IMR-90 (cell line): ENCODE results near the gene EEPD1. TPM values are rescaled to one million over a fixed set of nuclear protein-coding genes. Genes with fewer than 3 reads are reported as not detected.

Experiments
- ATAC-seq: fragments of 200-7000 bp; cut with Tn5 transposase; 2 replicates; pipeline ENCODE4 v1.9.1; 2020; ENCODE audit warnings: low read depth, mild to moderate bottlenecking, moderate library complexity
- BruUV-seq: library from RNA; stranded (reverse); fragments of 400-500 nt; replicated peaks from 2 replicates; lab custom pipeline; 2021; lab: Mats Ljungman, UMichigan
- CTCF ChIA-PET: fragments of 300-600 bp; formaldehyde crosslinking; extraction: SDS; loops from one replicate; lab custom pipeline; 2021; ENCODE audit warnings: antibody characterized with exemption; lab: Yijun Ruan, JAX
- POLR2A ChIA-PET: fragments of 300-600 bp; sonication (Branson Sonifier 250); formaldehyde crosslinking; loops from one replicate; lab custom pipeline; 2022; ENCODE audit warnings: antibody characterized with exemption; ENCODE audit not compliant: unreplicated experiment; lab: Charles Lee
- DNase-seq: peaks from one replicate; pipeline ENCODE4 v3.0.0; 2013
- H2AFZ ChIP-seq: replicated peaks from 2 replicates; pipeline ENCODE3; 2013; ENCODE audit warnings: low read length, mild to moderate bottlenecking; ENCODE audit not compliant: poor library complexity
- H2AK5ac ChIP-seq: 2 replicates; pipeline ENCODE4 v1.6.1; 2013; ENCODE audit warnings: low read depth, low read length, inconsistent platforms
- H2AK9ac ChIP-seq: replicated peaks from 2 replicates; pipeline ENCODE3; 2013; ENCODE audit warnings: mild to moderate bottlenecking, low read depth, low read length, moderate library complexity; ENCODE audit not compliant: poor library complexity
- H2BK120ac ChIP-seq: 2 replicates; pipeline ENCODE4 v1.6.1; 2013; ENCODE audit warnings: low read depth, low read length, inconsistent platforms
- H2BK15ac ChIP-seq: 3 replicates; pipeline ENCODE4 v1.6.1; 2013; ENCODE audit warnings: low read depth, low read length, inconsistent platforms
- H2BK20ac ChIP-seq: 2 replicates; pipeline ENCODE4 v1.6.1; 2013; ENCODE audit warnings: low read depth, mild to moderate bottlenecking, inconsistent platforms, low read length, moderate library complexity
- H2BK5ac ChIP-seq: 2 replicates; pipeline ENCODE4 v1.6.1; 2013; ENCODE audit warnings: mild to moderate bottlenecking, low read depth, low read length, inconsistent platforms; ENCODE audit not compliant: poor library complexity, severe bottlenecking
- H3K14ac ChIP-seq: replicated peaks from 2 replicates; pipeline ENCODE4 v1.6.1; 2013; ENCODE audit warnings: low read depth, low read length, inconsistent platforms
- H3K18ac ChIP-seq: 2 replicates; pipeline ENCODE4 v1.6.1; 2013; ENCODE audit warnings: low read depth, low read length, control low read depth
- H3K23ac ChIP-seq: 2 replicates; pipeline ENCODE4 v1.6.1; 2013; ENCODE audit warnings: low read depth, low read length, inconsistent platforms
- H3K27ac ChIP-seq: 2 replicates; pipeline ENCODE4 v1.5.1; 2013; ENCODE audit warnings: mild to moderate bottlenecking, control low read depth, low read length; ENCODE audit not compliant: insufficient read depth
- H3K27me3 ChIP-seq: 2 replicates; pipeline ENCODE4 v1.6.1; 2013; ENCODE audit warnings: low read length; ENCODE audit not compliant: control insufficient read depth, insufficient read depth
- H3K36me3 ChIP-seq: 2 replicates; pipeline ENCODE4 v1.6.1; 2013; ENCODE audit warnings: low read length, mixed read lengths; ENCODE audit not compliant: control insufficient read depth, insufficient read depth
- H3K4ac ChIP-seq: 2 replicates; pipeline ENCODE4 v1.6.1; 2013; ENCODE audit warnings: low read depth, low read length, inconsistent platforms
- H3K4me1 ChIP-seq: 2 replicates; pipeline ENCODE4 v1.6.1; 2013; ENCODE audit warnings: low read length, mixed read lengths; ENCODE audit not compliant: control insufficient read depth, insufficient read depth
- H3K4me2 ChIP-seq: 2 replicates; pipeline ENCODE4 v1.6.1; 2013; ENCODE audit warnings: low read depth, mild to moderate bottlenecking, control low read depth, low read length, moderate library complexity
- H3K4me3 ChIP-seq: 2 replicates; pipeline ENCODE4 v1.5.1; 2013; ENCODE audit warnings: low read depth, mild to moderate bottlenecking, control low read depth, low read length, moderate library complexity; ENCODE audit not compliant: insufficient read depth
- H3K56ac ChIP-seq: 2 replicates; pipeline ENCODE4 v1.6.1; 2013; ENCODE audit warnings: low read length, inconsistent platforms; ENCODE audit not compliant: insufficient read depth; ENCODE audit errors: extremely low read depth
- H3K79me1 ChIP-seq, 2 experiments: 2 replicates each; pipeline ENCODE4 v1.6.1; 2013; ENCODE audit warnings: low read length in 2 of 2, inconsistent platforms in 1 of 2, low read depth in 1 of 2
- H3K9ac ChIP-seq: 2 replicates; pipeline ENCODE4 v1.6.1; 2013; ENCODE audit warnings: low read depth, low read length, control low read depth
- H3K9me1 ChIP-seq: 2 replicates; pipeline ENCODE4 v1.6.1; 2013; ENCODE audit warnings: low read length, inconsistent platforms; ENCODE audit not compliant: insufficient read depth
- H3K9me3 ChIP-seq: 2 replicates; pipeline ENCODE4 v1.6.1; 2013; ENCODE audit warnings: low read length; ENCODE audit not compliant: control insufficient read depth, insufficient read depth
- H4K20me1 ChIP-seq: 2 replicates; pipeline ENCODE4 v1.6.1; 2013; ENCODE audit warnings: low read length, inconsistent platforms; ENCODE audit not compliant: insufficient read depth
- H4K5ac ChIP-seq: 2 replicates; pipeline ENCODE4 v1.6.1; 2013; ENCODE audit warnings: mild to moderate bottlenecking, low read depth, low read length, control low read depth
- H4K8ac ChIP-seq, 2 experiments: 2 replicates each; pipeline ENCODE4 v1.6.1; 2013; ENCODE audit warnings: low read depth in 2 of 2, low read length in 2 of 2, control low read depth in 1 of 2, inconsistent platforms in 1 of 2
- H4K91ac ChIP-seq: 2 replicates; pipeline ENCODE4 v1.6.1; 2013; ENCODE audit warnings: low read depth, low read length, inconsistent platforms; ENCODE audit not compliant: insufficient read depth
- BHLHE40 ChIP-seq: fragments of 150-350 bp; IDR thresholded peaks from 2 replicates; pipeline ENCODE4 v1.6.1; 2016; ENCODE audit warnings: mild to moderate bottlenecking, low read depth, low read length
- CEBPB ChIP-seq: IDR thresholded peaks from 2 replicates; pipeline ENCODE4 v1.6.1; 2012; ENCODE audit warnings: low read depth, low read length, improper control_type of control experiment
- CHD1 ChIP-seq: IDR thresholded peaks from 2 replicates; pipeline ENCODE4 v1.6.1; 2012; ENCODE audit warnings: low read depth, low read length, improper control_type of control experiment
- ELK1 ChIP-seq: fragments of 150-350 bp; IDR thresholded peaks from 2 replicates; pipeline ENCODE4 v1.6.1; 2016; ENCODE audit warnings: low read depth, mild to moderate bottlenecking, low read length, moderate library complexity, borderline replicate concordance
- FOS ChIP-seq: fragments of 150-350 bp; IDR thresholded peaks from 2 replicates; pipeline ENCODE4 v1.6.1; 2016; ENCODE audit warnings: low read depth, low read length
- MAFK ChIP-seq: IDR thresholded peaks from 2 replicates; pipeline ENCODE4 v1.6.1; 2012; ENCODE audit warnings: low read depth, low read length, improper control_type of control experiment
- MAZ ChIP-seq: IDR thresholded peaks from 2 replicates; pipeline ENCODE4 v1.6.1; 2012; ENCODE audit warnings: low read depth, mild to moderate bottlenecking, low read length, improper control_type of control experiment, moderate library complexity, borderline replicate concordance
- MXI1 ChIP-seq: IDR thresholded peaks from 2 replicates; pipeline ENCODE4 v1.6.1; 2012; ENCODE audit warnings: low read depth, mild to moderate bottlenecking, low read length, moderate library complexity, borderline replicate concordance
- NFE2L2 ChIP-seq: fragments of 150-350 bp; IDR thresholded peaks from 2 replicates; pipeline ENCODE4 v1.6.1; 2016; ENCODE audit warnings: low read depth, mild to moderate bottlenecking, low read length
- POLR2A ChIP-seq: IDR thresholded peaks from 2 replicates; pipeline ENCODE4 v1.6.1; 2012; ENCODE audit warnings: mild to moderate bottlenecking, low read depth, low read length
- RAD21 ChIP-seq: IDR thresholded peaks from 2 replicates; pipeline ENCODE4 v1.6.1; 2012; ENCODE audit warnings: low read length, improper control_type of control experiment
- RCOR1 ChIP-seq: IDR thresholded peaks from 2 replicates; pipeline ENCODE4 v1.6.1; 2012; ENCODE audit warnings: mild to moderate bottlenecking, low read length, improper control_type of control experiment; ENCODE audit not compliant: insufficient replicate concordance
- SMC3 ChIP-seq: fragments of 150-350 bp; IDR thresholded peaks from 2 replicates; pipeline ENCODE4 v1.6.1; 2016; ENCODE audit warnings: low read depth, mild to moderate bottlenecking, antibody characterized with exemption, low read length, moderate library complexity
- USF2 ChIP-seq: fragments of 150-350 bp; IDR thresholded peaks from 2 replicates; pipeline ENCODE4 v1.6.1; 2017; ENCODE audit warnings: mild to moderate bottlenecking, antibody characterized with exemption, low read length, low read depth
- WGBS, 2 experiments: methylation state at CpG; one replicate each; pipeline versions ENCODE4 v1.1.5 to v1.1.7; 2013; ENCODE audit warnings: missing lambda C conversion rate in 2 of 2; ENCODE audit not compliant: insufficient read length in 1 of 2; ENCODE audit errors: extremely low coverage in 2 of 2; 5-methylcytosine and 5-hydroxymethylcytosine counted together
- dilution Hi-C: fragments of 300-500 bp; cut with HindIII; formaldehyde crosslinking; loops from one replicate; pipeline ENCODE4 v1.14.3; 2018; ENCODE audit warnings: low sequenced_read_pairs; ENCODE audit not compliant: unreplicated experiment
- in situ Hi-C: fragments of 300-500 bp; cut with MboI; formaldehyde crosslinking; loops from 3 replicates; pipeline ENCODE4 v1.14.3; 2019; ENCODE audit warnings: low sequenced_read_pairs, inconsistent platforms, mixed read lengths
- intact Hi-C: fragments of 100-400 bp; cut with micrococcal nuclease; formaldehyde crosslinking; loops from 2 replicates; pipeline ENCODE4 v1.10.0; 2022
- polyA plus RNA-seq, 3 experiments: library from polyadenylated mRNA; depleted of rRNA; stranded (reverse); fragments of >200 nt; gene quantifications; 2 replicates each; pipeline ENCODE4 v1.2.3, GENCODE V29; 2012; ENCODE audit warnings: low replicate concordance in 1 of 3
- total RNA-seq: library from RNA; depleted of rRNA; stranded (reverse); fragments of >200 nt; gene quantifications from 2 replicates; pipeline ENCODE4 v1.2.3, GENCODE V29; 2012

EEPD1 gene
- total and polyA plus RNA-seq, 2 of the 4 experiments (the other 2 are of a cell fraction), result 7.3 to 15.2 TPM

GRCh38 chr7:36160313-36160712, 7.3 kb downstream of the EEPD1 start:
- Histone ChIP-seq H3K9me1 (peaks cover 17% of the 10 kb centered on the region), H2AK9ac (no peak overlapping the region), H3K4ac (no peak overlapping the region), H3K18ac (no peak overlapping the region), H3K36me3 (peaks cover 1% of the 10 kb centered on the region), H3K9me3 (no peaks in the 10 kb centered on the region), H3K4me3 (no peak overlapping the region), H2AFZ (no peak overlapping the region), H4K8ac (no peak overlapping the region), H2AK5ac (0 out of 2 replicates have a peak overlapping the region, but pooled peaks have one; percentile 34), H2BK20ac (no peak overlapping the region), H3K23ac (no peak overlapping the region; the same call in 1 of the 2 replicates), H3K79me1 (peaks cover 20 to 64% of the 10 kb centered on the region in 2 experiments), H3K4me2 (no peak overlapping the region), H2BK120ac (no peak overlapping the region), H4K20me1 (peaks cover 10% of the 10 kb centered on the region; the same call in 1 of the 2 replicates), H4K91ac (no peak overlapping the region), H3K27me3 (no peaks in the 10 kb centered on the region), H3K4me1 (peaks cover 6% of the 10 kb centered on the region), H3K14ac (no peak overlapping the region), H3K56ac (no peak overlapping the region), H2BK15ac (no peak overlapping the region), H4K5ac (no peak overlapping the region), H3K9ac (no peak overlapping the region), H2BK5ac (no peak overlapping the region), H3K27ac (no peak overlapping the region)
- intact Hi-C loops, result no loop called here
- dilution Hi-C loops, result no loop called here
- in situ Hi-C loops, result no loop called here
- ATAC-seq (no peak), DNase-seq (no peak)
- no TSS peak for BruUV-seq
- ChIA-PET CTCF (no interaction called here), POLR2A (interaction anchor here (0.7 kb wide), 1 partner anchor 8 kb away, joined by 4 read pairs; no protein-coding TSS in a partner anchor)
- TF ChIP-seq MXI1, result no peak
- TF ChIP-seq SMC3, result no peak
- no peak for TF ChIP-seq MAZ
- no peak for TF ChIP-seq CHD1
- TF ChIP-seq NFE2L2, result no peak
- no peak for TF ChIP-seq FOS
- no peak for TF ChIP-seq CEBPB
- no peak for TF ChIP-seq RAD21
- TF ChIP-seq POLR2A, result no peak
- TF ChIP-seq MAFK, result no peak
- no peak for TF ChIP-seq ELK1
- no peak for TF ChIP-seq RCOR1
- TF ChIP-seq BHLHE40, result no peak
- TF ChIP-seq USF2, result no peak
- WGBS, 2 experiments, result 100% methylated on average over 1 of the region's 5 CpGs; no CpG with 5 or more reads in 1 of the 2 experiments
